Body of pancreas (tissue), 4 donors: ENCODE data around the gene PRR5L. TPM values are rescaled to one million over a fixed set of nuclear protein-coding genes. Genes with fewer than 3 reads are reported as not detected.

Source experiments
- ATAC-seq: fragments of 150-250 bp; one replicate; pipeline ENCODE4 v1.9.1; 2016
- DNase-seq, 4 donors: peaks; one replicate each; pipeline ENCODE4 v3.0.0-alpha.2; 2019
- H3K27ac ChIP-seq, 4 donors: fragments of 200-600 bp; sonication (generic); 1 replicate in 3 of 4; 2 replicates in 1 of 4; pipeline versions ENCODE4 v1.5.1 to v1.6.1; 2016 to 2019; ENCODE audit warnings: mild to moderate bottlenecking in 1 of 4, mixed read lengths in 1 of 4, moderate library complexity in 1 of 4
- H3K27me3 ChIP-seq, 2 donors: fragments of 200-600 bp; sonication (generic); one replicate each; pipeline ENCODE4 v1.6.0; 2016; ENCODE audit warnings: mild to moderate bottlenecking in 1 of 2
- H3K36me3 ChIP-seq, 2 donors: fragments of 200-600 bp; sonication (generic); replicated peaks in 1 of 2; 2 replicates each; pipeline ENCODE4 v1.5.1; 2016; ENCODE audit warnings: low read depth in 2 of 2; ENCODE audit not compliant: insufficient read depth in 1 of 2
- H3K4me1 ChIP-seq: fragments of 200-600 bp; sonication (generic); one replicate; pipeline ENCODE4 v1.6.0; 2016
- H3K4me3 ChIP-seq, 2 donors: fragments of 200-600 bp; sonication (generic); 1 replicate in 1 of 2; 2 replicates in 1 of 2; pipeline ENCODE4 v1.5.1; 2016 to 2019
- H3K9me3 ChIP-seq, 3 donors: fragments of 200-600 bp; sonication (generic); 1 replicate in 2 of 3; 2 replicates in 1 of 3; pipeline ENCODE4 v1.5.1; 2016
- POLR2A ChIP-seq, 3 donors: fragments of 450-650 bp; IDR thresholded peaks; one replicate each; pipeline ENCODE4 v1.6.1; 2016; ENCODE audit warnings: antibody characterized with exemption in 3 of 3, mild to moderate bottlenecking in 2 of 3
- WGBS, 2 donors: methylation state at CpG; one replicate each; pipeline ENCODE4 v1.1.5; 2017; 5-methylcytosine and 5-hydroxymethylcytosine counted together
- intact Hi-C: fragments of 100-400 bp; cut with DNase I; formaldehyde crosslinking; loops from one replicate; pipeline ENCODE4 v1.15.1; 2023
- total RNA-seq, 2 donors: library from RNA; depleted of rRNA; stranded (reverse); fragments of >200 nt; gene quantifications; one replicate each; pipeline ENCODE4 v1.1.0, GENCODE V29; 2016
- TF ChIP-seq, protein P1 (sequence below), 7 experiments: fragments of 450-650 bp in 4 of 7; fragments of 200-600 bp in 3 of 7; sonication (generic) in 3 of 7; IDR thresholded peaks; one replicate each; pipeline ENCODE4 v1.5.1; 2016 to 2019; ENCODE audit warnings: antibody characterized with exemption in 7 of 7

Gene PRR5L
- total RNA-seq, 2 donors from 2014 or later, result 2.6 to 3.0 TPM

DNA sequence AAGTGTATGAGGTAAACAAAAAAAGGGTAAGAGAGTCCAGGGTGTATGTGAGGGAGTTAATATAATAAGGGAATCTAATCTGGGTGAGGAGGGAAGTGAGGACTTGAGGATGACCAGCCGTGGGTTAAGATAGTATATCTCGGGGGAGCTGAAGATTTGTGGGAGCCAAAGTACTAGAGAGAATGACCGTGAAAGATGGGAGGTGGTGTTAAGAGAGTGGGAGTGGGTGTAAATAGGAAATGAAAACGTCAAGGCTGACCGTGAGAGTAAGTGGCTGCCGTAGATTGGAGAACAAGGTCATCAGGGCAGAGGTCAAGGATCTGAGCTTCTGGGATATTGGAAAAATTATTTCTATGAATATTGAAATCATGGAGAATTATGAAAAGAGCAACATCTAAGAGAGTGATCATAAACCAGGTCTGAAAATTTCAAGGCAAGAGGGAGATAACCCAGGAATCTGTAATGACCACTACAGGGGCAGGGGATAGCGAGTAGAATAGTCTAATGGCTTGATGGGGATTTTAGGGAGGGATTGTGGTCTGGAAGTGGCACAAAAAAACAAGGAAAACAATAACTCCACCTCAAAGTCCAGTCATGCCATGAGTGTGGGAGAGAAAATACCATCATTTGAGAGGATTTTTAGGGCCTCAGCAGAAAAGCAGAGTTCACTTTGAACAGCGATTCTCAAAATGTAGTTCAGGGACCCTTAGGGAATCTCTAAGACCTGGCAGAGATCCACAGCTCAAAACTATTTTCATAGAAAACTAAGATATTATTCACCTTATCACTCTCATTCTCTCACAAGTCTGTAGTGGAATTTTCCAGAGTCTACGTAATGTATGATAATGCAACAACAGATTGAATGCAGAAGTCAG lies 72.0 kb downstream of the PRR5L start:
- H3K4me1 ChIP-seq, result peaks cover 9% of the 10 kb centered on the region
- 64 to 68% methylated on average over 9 of the region's 9 CpGs for WGBS, 2 donors
- H3K27me3 ChIP-seq, result no peaks in the 10 kb centered on the region
- intact Hi-C loops, result no loop called here
- TF ChIP-seq, protein P1, sequence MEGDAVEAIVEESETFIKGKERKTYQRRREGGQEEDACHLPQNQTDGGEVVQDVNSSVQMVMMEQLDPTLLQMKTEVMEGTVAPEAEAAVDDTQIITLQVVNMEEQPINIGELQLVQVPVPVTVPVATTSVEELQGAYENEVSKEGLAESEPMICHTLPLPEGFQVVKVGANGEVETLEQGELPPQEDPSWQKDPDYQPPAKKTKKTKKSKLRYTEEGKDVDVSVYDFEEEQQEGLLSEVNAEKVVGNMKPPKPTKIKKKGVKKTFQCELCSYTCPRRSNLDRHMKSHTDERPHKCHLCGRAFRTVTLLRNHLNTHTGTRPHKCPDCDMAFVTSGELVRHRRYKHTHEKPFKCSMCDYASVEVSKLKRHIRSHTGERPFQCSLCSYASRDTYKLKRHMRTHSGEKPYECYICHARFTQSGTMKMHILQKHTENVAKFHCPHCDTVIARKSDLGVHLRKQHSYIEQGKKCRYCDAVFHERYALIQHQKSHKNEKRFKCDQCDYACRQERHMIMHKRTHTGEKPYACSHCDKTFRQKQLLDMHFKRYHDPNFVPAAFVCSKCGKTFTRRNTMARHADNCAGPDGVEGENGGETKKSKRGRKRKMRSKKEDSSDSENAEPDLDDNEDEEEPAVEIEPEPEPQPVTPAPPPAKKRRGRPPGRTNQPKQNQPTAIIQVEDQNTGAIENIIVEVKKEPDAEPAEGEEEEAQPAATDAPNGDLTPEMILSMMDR (IDR thresholded peaks at IDR 0.05), result no peak
- no peak for TF ChIP-seq POLR2A (IDR thresholded peaks at IDR 0.05)
- H3K9me3 ChIP-seq, result no peaks in the 10 kb centered on the region
- no peak overlapping the region for H3K4me3 ChIP-seq
- no peak for DNase-seq
- no peak for ATAC-seq
- H3K27ac ChIP-seq, result no peak overlapping the region
- H3K36me3 ChIP-seq, result no peaks in the 10 kb centered on the region

DNA sequence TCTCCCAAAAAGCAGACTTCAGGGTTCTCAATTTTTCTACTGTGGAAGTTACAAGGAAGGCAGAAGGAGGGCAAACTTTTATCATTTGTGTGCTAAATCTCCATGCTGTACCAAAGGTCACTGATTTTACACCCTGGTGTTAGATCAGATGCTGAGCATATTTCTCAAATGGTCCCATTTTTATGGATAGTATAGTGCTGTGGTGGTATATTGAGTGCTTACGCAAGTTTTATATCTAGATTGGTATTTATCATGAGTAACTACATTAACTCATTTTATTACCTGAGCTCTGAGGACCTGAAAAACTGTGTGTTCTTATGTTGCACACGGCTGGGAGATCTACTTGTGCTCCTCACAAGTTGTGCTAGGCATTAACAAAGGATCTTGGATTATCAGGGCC lies 75.1 kb downstream of the PRR5L start:
- intact Hi-C loops, result no loop called here
- 79 to 95% methylated on average over 2 of the region's 2 CpGs for WGBS, 2 donors
- ATAC-seq (no peak), DNase-seq (no peak)
- H3K27me3 ChIP-seq, result no peaks in the 10 kb centered on the region
- TF ChIP-seq, protein P1 (IDR thresholded peaks at IDR 0.05), result no peak
- TF ChIP-seq POLR2A (IDR thresholded peaks at IDR 0.05), result no peak
- H3K4me3 ChIP-seq, result no peak overlapping the region
- H3K36me3 ChIP-seq, result no peaks in the 10 kb centered on the region
- no peaks in the 10 kb centered on the region for H3K9me3 ChIP-seq
- peaks cover 12% of the 10 kb centered on the region for H3K4me1 ChIP-seq
- H3K27ac ChIP-seq, result no peak overlapping the region

DNA sequence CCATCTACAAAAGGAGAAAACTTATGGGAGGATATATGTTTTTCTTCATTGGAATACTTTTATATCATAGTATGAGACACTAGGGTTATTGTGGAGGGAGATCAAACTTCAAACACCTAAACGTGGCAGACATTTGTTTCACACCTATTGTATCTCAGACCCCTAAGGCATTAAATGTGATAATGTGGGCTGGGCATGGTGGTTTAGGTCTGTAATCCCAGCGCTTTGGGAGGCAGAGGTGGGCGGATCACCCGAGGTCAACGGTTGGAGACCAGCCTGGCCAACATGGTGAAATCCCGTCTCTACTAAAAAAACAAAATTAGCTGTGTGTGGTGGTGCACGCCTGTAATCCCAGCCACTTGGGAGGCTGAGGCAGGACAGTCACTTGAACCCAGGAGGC lies 75.5 kb downstream of the PRR5L start:
- Histone ChIP-seq H3K27me3 (no peaks in the 10 kb centered on the region), H3K36me3 (no peaks in the 10 kb centered on the region), H3K9me3 (no peaks in the 10 kb centered on the region), H3K27ac (no peak overlapping the region), H3K4me1 (peaks cover 16% of the 10 kb centered on the region), H3K4me3 (no peak overlapping the region)
- DNase-seq, result no peak
- TF ChIP-seq, protein P1 (IDR thresholded peaks at IDR 0.05), result no peak
- no peak for TF ChIP-seq POLR2A (IDR thresholded peaks at IDR 0.05)
- intact Hi-C loops, result no loop called here
- WGBS, 2 donors, result 85 to 87% methylated on average over 7 of the region's 7 CpGs
- no peak for ATAC-seq

DNA sequence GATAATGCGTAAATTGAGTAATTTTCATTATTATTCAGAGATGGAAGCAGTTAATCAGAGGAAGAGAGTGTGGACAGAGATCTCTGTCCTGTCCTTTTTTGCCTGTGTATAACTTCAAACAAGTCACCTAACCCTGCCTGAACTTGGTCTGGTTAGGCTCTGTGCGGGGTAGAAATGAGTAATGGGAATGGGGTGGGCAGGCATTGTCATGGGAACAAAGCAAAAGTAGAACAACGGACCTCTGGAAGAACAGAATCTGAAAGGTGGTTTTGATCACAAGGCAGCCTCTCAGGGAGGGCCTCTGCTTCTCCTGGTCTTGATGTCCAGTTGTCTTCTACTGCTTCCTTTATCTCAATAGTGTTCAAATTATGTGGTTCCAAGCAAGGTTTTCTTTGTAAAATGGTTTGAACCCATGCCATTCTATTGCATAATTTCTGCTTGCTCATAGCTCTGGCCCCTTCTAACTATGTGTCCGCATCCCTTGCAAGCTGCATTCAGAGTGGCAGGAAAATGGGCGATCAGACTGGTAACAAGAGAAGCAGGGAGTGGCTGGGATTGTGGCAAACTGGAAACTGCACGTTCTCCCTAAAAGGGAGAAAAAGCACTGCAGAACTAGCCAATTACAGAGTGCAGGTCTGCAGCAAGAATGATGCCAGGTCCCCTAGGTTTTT lies 76.1 kb downstream of the PRR5L start:
- 73 to 74% methylated on average over 6 of the region's 6 CpGs for WGBS, 2 donors
- H3K9me3 ChIP-seq, result no peaks in the 10 kb centered on the region
- H3K4me3 ChIP-seq, result no peak overlapping the region
- no peaks in the 10 kb centered on the region for H3K36me3 ChIP-seq
- H3K27ac ChIP-seq, result no peak overlapping the region
- peaks cover 22% of the 10 kb centered on the region for H3K4me1 ChIP-seq
- no peak for ATAC-seq
- no peak for DNase-seq
- intact Hi-C loops, result no loop called here
- TF ChIP-seq POLR2A (IDR thresholded peaks at IDR 0.05), result no peak
- TF ChIP-seq, protein P1 (IDR thresholded peaks at IDR 0.05), result no peak
- H3K27me3 ChIP-seq, result no peaks in the 10 kb centered on the region
